Thyroid gland (tissue), 4 donors: ENCODE measurements around the gene EZR. TPM values are rescaled to one million over a fixed set of nuclear protein-coding genes. Genes with fewer than 3 reads are reported as not detected.

Experiments
- DNase-seq, 2 donors: peaks; one replicate each; pipeline ENCODE4 v3.0.0-alpha.2; 2019
- H3K27ac ChIP-seq, 3 donors: fragments of 200-600 bp; sonication (generic); 1 replicate in 2 of 3; 2 replicates in 1 of 3; pipeline ENCODE4 v1.5.1; 2016 to 2019; ENCODE audit warnings: mild to moderate bottlenecking in 1 of 3, moderate library complexity in 1 of 3
- H3K27me3 ChIP-seq: fragments of 200-600 bp; sonication (generic); one replicate; pipeline ENCODE4 v1.5.1; 2019
- H3K36me3 ChIP-seq, 2 donors: fragments of 200-600 bp; sonication (generic); one replicate each; pipeline ENCODE4 v1.5.1; 2016 to 2019
- H3K4me1 ChIP-seq, 2 donors: fragments of 200-600 bp; sonication (generic); one replicate each; pipeline ENCODE4 v1.5.1; 2017 to 2019
- H3K4me3 ChIP-seq, 3 donors: fragments of 200-600 bp; sonication (generic); replicated peaks in 1 of 3; 1 replicate in 2 of 3; 2 replicates in 1 of 3; pipeline ENCODE4 v1.5.1; 2016; ENCODE audit warnings: mild to moderate bottlenecking in 1 of 3
- H3K9me3 ChIP-seq: fragments of 200-600 bp; sonication (generic); one replicate; pipeline ENCODE4 v1.5.1; 2017
- POLR2A ChIP-seq, 2 donors: fragments of 450-650 bp; IDR thresholded peaks; one replicate each; pipeline ENCODE4 v1.6.1; 2017; ENCODE audit warnings: antibody characterized with exemption in 2 of 2, mild to moderate bottlenecking in 2 of 2, moderate library complexity in 1 of 2
- WGBS, 2 donors: methylation state at CpG; one replicate each; pipeline ENCODE4 v1.1.5; 2017; 5-methylcytosine and 5-hydroxymethylcytosine counted together
- intact Hi-C: fragments of 100-400 bp; cut with DNase I; formaldehyde crosslinking; loops from one replicate; pipeline ENCODE4 v1.15.1; 2023
- total RNA-seq, 4 donors: library from RNA; depleted of rRNA; stranded (reverse); fragments of >200 nt; gene quantifications; one replicate each; pipeline ENCODE4 v1.2.3, GENCODE V29; 2016
- TF ChIP-seq, protein P1 (sequence below), 6 experiments: fragments of 200-600 bp in 3 of 6; fragments of 450-650 bp in 3 of 6; sonication (generic) in 3 of 6; IDR thresholded peaks; one replicate each; pipeline ENCODE4 v1.5.1; 2016 to 2019; ENCODE audit warnings: antibody characterized with exemption in 6 of 6, mild to moderate bottlenecking in 2 of 6, inconsistent platforms in 1 of 6, moderate library complexity in 1 of 6

Gene EZR
- total RNA-seq, 4 donors from 2014 or later: 221 to 412 (median 339) TPM

DNA sequence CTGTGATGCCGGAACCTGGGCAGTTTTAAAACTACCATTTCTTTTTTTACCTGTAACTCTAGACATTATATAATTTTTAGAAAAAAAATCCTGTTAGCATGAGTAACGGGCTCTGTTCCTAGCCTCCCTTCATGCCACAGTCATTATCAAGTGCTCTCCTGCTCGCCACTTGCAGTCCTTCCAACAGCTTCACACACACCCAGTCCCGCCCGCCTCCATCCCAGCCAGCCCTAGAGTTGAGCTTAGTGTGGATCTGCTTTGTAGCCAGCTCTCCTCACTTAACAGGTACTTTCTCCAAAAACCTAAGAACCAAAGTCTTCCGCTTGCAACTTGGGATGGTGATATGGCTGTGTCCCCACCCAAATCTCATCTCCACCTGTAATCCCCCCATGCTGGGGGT, 51.5 kb downstream of the EZR start:
- no peak overlapping the region for H3K27ac ChIP-seq
- peaks cover 81 to 87% of the 10 kb centered on the region in 2 donors for H3K36me3 ChIP-seq
- TF ChIP-seq, protein P1, sequence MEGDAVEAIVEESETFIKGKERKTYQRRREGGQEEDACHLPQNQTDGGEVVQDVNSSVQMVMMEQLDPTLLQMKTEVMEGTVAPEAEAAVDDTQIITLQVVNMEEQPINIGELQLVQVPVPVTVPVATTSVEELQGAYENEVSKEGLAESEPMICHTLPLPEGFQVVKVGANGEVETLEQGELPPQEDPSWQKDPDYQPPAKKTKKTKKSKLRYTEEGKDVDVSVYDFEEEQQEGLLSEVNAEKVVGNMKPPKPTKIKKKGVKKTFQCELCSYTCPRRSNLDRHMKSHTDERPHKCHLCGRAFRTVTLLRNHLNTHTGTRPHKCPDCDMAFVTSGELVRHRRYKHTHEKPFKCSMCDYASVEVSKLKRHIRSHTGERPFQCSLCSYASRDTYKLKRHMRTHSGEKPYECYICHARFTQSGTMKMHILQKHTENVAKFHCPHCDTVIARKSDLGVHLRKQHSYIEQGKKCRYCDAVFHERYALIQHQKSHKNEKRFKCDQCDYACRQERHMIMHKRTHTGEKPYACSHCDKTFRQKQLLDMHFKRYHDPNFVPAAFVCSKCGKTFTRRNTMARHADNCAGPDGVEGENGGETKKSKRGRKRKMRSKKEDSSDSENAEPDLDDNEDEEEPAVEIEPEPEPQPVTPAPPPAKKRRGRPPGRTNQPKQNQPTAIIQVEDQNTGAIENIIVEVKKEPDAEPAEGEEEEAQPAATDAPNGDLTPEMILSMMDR (IDR thresholded peaks at IDR 0.05): no peak
- TF ChIP-seq POLR2A (IDR thresholded peaks at IDR 0.05): no peak
- H3K4me1 ChIP-seq: peaks cover 16 to 26% of the 10 kb centered on the region in 2 donors
- no peak overlapping the region for H3K4me3 ChIP-seq
- DNase-seq: peak in 1 of 2 donors; percentile 33
- intact Hi-C loops: no loop called here
- no peaks in the 10 kb centered on the region for H3K9me3 ChIP-seq
- 83 to 85% methylated on average over 6 of the region's 6 CpGs for WGBS, 2 donors
- H3K27me3 ChIP-seq: no peaks in the 10 kb centered on the region

- Histone ChIP-seq H3K27ac (no peak overlapping the region), H3K4me1 (peaks cover 16 to 31% of the 10 kb centered on the region in 2 donors), H3K4me3 (no peak overlapping the region), H3K9me3 (no peaks in the 10 kb centered on the region), H3K36me3 (peaks cover 72 to 79% of the 10 kb centered on the region in 2 donors), H3K27me3 (no peaks in the 10 kb centered on the region)
- intact Hi-C loops: no loop called here
- DNase-seq: no peak
- 91 to 95% methylated on average over 38 of the region's 38 CpGs for WGBS, 2 donors
- TF ChIP-seq POLR2A (IDR thresholded peaks at IDR 0.05): no peak
- TF ChIP-seq, protein P1 (IDR thresholded peaks at IDR 0.05): no peak
These were observed 52.3 kb downstream of the EZR start for GRCh38 chr6:158766621-158767455.

GRCh38 chr6:158765499-158766068, 53.6 kb downstream of the EZR start:
- TF ChIP-seq, protein P1 (IDR thresholded peaks at IDR 0.05): no peak
- no peak for TF ChIP-seq POLR2A (IDR thresholded peaks at IDR 0.05)
- no peaks in the 10 kb centered on the region for H3K27me3 ChIP-seq
- peaks cover 9 to 31% of the 10 kb centered on the region in 2 donors for H3K4me1 ChIP-seq
- no peak overlapping the region for H3K27ac ChIP-seq
- intact Hi-C loops: no loop called here
- no peaks in the 10 kb centered on the region for H3K9me3 ChIP-seq
- no peak for DNase-seq
- no peak overlapping the region for H3K4me3 ChIP-seq
- WGBS, 2 donors: 89 to 90% methylated on average over 10 of the region's 13 CpGs
- peaks cover 60 to 66% of the 10 kb centered on the region in 2 donors for H3K36me3 ChIP-seq

GRCh38 chr6:158764926-158765325, 54.2 kb downstream of the EZR start:
- intact Hi-C loops: no loop called here
- H3K9me3 ChIP-seq: no peaks in the 10 kb centered on the region
- peaks cover 53 to 60% of the 10 kb centered on the region in 2 donors for H3K36me3 ChIP-seq
- H3K4me1 ChIP-seq: peaks cover 10 to 37% of the 10 kb centered on the region in 2 donors
- H3K27me3 ChIP-seq: no peaks in the 10 kb centered on the region
- WGBS, 2 donors: 96 to 100% methylated on average over 7 to 9 of the region's 9 CpGs
- TF ChIP-seq, protein P1 (IDR thresholded peaks at IDR 0.05): no peak
- TF ChIP-seq POLR2A (IDR thresholded peaks at IDR 0.05): no peak
- H3K27ac ChIP-seq: peak overlapping the region in 1 of 3 donors; percentile 83
- no peak overlapping the region for H3K4me3 ChIP-seq
- DNase-seq: no peak
